H7 (cell line): ENCODE results near the gene CCDC154. TPM values are rescaled to one million over a fixed set of nuclear protein-coding genes. Genes with fewer than 3 reads are reported as not detected.

ENCODE experiments used
- DNase-seq: peaks from one replicate; pipeline ENCODE4 v3.0.0; 2012
- H3K27me3 ChIP-seq: 2 replicates; pipeline ENCODE4 v1.6.0; 2011; ENCODE audit warnings: mild to moderate bottlenecking, low read length; ENCODE audit not compliant: control insufficient read depth, insufficient read depth
- H3K36me3 ChIP-seq: replicated peaks from 2 replicates; pipeline ENCODE4 v1.5.1; 2011; ENCODE audit warnings: low read length; ENCODE audit not compliant: control insufficient read depth, insufficient read depth
- H3K4me3 ChIP-seq: 2 replicates; pipeline ENCODE4 v1.5.1; 2011; ENCODE audit warnings: low read depth, mild to moderate bottlenecking, control low read depth, low read length, moderate library complexity; ENCODE audit not compliant: insufficient read depth
- total RNA-seq: library from RNA; depleted of rRNA; stranded (reverse); fragments of >200 nt; shearing (Covaris generic); gene quantifications from 2 replicates; pipeline ENCODE4 v1.2.3, GENCODE V29; 2014; rRNA removed

Gene CCDC154, protein sequence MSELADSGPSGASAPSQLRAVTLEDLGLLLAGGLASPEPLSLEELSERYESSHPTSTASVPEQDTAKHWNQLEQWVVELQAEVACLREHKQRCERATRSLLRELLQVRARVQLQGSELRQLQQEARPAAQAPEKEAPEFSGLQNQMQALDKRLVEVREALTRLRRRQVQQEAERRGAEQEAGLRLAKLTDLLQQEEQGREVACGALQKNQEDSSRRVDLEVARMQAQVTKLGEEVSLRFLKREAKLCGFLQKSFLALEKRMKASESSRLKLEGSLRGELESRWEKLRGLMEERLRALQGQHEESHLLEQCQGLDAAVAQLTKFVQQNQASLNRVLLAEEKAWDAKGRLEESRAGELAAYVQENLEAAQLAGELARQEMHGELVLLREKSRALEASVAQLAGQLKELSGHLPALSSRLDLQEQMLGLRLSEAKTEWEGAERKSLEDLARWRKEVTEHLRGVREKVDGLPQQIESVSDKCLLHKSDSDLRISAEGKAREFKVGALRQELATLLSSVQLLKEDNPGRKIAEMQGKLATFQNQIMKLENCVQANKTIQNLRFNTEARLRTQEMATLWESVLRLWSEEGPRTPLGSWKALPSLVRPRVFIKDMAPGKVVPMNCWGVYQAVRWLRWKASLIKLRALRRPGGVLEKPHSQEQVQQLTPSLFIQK
- 0.11 TPM in 1 of 2 replicates, not detected in the other for total RNA-seq

DNA sequence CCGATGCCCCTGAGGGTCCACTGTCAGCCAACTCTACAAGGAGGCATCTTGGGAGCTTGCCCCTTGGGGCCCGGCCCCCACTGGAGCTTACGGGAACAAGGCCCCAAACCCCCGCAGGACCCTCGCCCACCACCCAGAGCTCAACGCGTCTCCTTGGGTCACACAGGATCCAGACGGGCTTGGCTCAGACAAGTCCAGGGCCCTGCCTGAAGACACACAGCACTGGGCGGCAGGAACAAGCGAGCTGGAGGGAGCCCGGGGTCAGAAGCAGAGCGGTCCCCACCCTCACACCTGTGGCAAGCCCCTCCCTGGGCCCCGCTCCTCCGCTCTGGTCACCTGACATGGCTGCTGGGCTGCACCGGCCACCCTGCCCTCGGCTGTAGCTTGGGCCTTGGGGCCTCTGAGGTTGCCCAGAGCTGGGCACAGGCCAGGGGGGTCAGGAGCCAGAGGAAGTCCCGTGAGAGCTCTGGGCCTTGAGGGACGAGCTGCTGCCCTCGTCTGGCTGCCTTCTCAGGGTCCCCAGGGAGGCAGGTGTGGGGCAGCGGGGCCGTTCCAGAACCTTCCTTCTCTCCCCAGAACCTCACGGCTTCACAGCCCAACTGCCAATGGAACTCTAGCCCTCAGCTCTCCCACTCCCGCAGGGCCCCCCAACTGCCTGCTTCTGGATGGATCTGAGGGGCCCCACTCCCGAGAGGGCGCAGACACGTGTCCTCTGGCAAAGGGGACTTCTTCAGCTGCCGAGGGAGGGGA, at the start of gene CCDC154:
Gene CCDC154 (minus strand): TSS at position 577 of the 750 bp plus-strand sequence. CDS start 234 bp downstream, at position 343.
- DNase-seq = peak; percentile 79
- no peaks in the 10 kb centered on the region for H3K27me3 ChIP-seq
- no peak within 1 kb of the TSS for H3K4me3 ChIP-seq
- H3K36me3 ChIP-seq = no peaks in the 10 kb centered on the region; the same call in 1 of the 2 replicates

DNA sequence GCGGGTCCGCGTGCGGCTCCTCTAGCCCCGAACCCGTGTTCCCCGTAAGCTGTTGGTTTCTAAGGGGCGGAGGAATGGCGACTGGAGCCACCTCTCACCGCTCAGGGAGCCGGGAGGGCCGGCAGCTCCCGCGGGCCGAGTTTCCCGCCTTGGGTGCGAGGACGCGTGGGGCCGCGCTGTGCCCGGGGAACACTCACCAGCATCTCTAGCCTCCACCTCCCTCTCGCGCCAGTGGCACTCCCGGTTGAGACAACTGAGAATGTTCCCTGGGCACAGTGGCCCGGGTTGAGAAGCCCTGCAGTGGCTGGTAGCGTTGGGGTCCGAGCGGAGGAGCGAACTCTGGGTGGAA, 49.4 kb upstream of the CCDC154 start:
- no peaks in the 10 kb centered on the region for H3K27me3 ChIP-seq
- DNase-seq = no peak
- H3K4me3 ChIP-seq = peak overlapping the region; percentile 82

DNA sequence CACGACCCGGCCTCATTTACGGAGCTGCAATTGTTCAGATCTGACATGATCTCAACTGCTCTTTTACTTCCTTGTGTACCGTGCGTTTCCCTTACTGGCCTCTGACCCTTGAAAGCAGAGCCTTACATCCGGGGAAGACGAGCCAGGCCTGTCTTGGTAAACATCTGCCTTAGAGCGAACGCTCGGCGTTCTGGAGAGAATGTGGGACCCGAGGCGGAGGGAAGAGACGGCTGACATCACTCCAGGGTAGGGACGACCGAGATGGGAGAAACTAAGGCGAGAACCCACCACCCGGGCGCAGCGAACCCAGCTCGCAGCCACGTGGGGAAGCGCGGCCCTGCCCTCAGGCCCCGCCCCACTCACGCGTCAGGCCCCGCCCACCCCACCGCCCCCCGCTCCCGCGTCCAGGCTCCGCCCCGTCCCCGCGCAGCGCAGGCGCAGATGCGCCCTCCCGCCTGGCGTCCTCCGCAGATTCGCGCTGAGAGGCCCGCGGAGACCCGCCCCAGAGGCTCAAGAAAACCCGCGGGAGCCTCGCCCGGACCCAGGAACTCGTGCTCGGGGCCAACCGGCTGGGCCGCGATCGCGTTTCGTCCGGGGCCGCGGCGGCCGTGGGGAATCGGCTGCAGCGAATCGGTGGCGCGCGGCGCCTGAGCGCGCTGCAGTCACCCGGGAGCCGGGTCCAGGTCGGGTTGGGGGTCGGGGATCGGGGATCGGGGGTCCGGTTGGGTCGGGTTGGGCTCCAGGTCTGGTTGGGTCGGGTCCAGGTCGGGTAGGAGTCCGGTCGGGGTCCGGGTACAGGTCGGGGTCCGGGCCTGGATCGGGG, 48.8 kb upstream of the CCDC154 start, which contains the start of gene TELO2:
Gene TELO2 (plus strand): TSS at position 438 of the 823 bp plus-strand sequence. CDS start 922 bp downstream, outside the sequence.
- H3K27me3 ChIP-seq = no peaks in the 10 kb centered on the region
- peak within 1 kb of the TSS; percentile 82 for H3K4me3 ChIP-seq
- peaks cover 11% of the 10 kb centered on the region for H3K36me3 ChIP-seq
- DNase-seq = peak; percentile 100

More for the DNA sequence above, 49.4 kb upstream of the CCDC154 start:
- peaks cover 11% of the 10 kb centered on the region for H3K36me3 ChIP-seq

DNA sequence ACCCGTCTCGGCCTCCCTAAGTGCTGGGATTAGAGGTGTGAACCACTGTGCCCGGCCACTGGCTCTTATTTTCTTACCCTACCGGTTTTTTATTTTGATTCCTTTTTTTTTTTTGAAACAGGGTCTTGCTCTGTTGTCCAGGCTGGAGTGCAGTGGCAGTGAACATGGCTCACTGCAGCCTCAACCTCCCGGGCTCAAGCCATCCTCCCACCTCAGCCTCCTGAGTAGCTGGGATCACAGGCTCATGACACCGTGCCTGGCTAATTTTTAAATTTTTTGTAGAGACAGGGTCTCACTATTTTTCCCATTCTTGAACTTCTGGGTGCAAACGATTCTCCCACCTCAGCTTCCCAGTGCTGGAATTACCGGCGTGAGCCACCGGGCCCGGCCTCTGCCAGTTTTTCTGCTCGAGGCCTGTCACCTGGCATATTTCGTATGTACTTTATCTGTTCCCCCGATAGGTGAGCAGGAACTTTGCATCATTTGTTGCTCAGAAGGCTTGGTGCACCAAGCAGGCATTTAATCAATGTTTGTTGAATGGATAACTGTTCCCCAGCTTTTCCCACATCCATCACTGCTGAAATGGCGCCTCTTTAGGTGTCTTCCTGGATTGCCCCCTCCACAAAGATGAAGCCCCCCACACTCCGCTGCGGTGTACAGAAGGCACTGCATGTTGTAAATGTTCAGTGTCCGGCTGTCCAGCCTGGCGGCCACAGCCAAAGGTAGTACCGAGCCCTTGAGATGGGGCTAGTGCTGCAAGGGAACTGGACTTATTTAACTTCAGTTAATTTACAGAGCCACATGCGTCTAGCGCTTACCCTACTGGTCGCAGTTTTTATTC, 47.9 kb upstream of the CCDC154 start:
- peak overlapping the region; percentile 82 for H3K4me3 ChIP-seq
- no peak for DNase-seq

DNA sequence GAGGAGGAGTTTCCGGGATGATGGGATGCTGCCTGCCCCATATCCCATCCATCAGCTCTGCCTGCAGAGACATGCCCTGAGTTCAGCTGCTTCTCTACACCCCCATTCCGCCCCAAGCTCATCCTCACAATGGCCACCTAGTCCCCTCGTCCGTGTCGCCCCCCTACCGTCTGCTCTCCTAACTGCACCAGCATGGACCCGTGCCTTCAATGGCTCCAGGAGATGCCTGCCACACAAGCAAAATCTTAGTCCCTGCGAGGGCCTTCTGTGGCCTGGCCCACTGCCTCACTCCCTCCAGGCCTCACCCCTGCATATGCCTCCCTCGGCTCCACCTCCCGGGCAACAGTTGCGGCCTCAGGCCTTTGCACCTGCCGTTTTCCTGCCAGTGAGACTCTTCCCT, 47.0 kb upstream of the CCDC154 start:
- Histone ChIP-seq H3K27me3 (no peaks in the 10 kb centered on the region), H3K36me3 (peaks cover 11% of the 10 kb centered on the region), H3K4me3 (no peak overlapping the region)
- no peak for DNase-seq

More for the DNA sequence above, 47.9 kb upstream of the CCDC154 start:
- Histone ChIP-seq H3K36me3 (peaks cover 11% of the 10 kb centered on the region), H3K27me3 (no peaks in the 10 kb centered on the region)

DNA sequence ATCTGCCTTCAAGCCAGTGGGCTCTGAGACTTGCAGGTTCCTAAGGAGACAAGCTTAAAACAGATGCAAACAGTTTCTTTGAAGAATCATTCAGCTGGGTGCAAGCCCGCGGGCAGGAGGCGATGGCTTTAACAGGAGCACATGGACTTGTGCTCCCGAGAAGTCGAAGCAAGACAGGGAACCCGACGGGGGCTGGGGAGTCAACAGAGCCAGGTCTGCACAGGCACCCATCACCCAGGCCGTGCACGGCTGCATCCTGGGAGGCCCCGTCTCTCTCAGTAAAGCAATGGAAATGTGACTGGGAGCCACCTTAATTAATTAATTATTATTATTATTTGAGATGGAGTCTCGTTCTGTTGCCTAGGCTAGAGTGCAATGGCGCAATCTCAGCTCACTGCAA, 44.7 kb upstream of the CCDC154 start:
- no peaks in the 10 kb centered on the region for H3K36me3 ChIP-seq
- DNase-seq = no peak
- no peaks in the 10 kb centered on the region for H3K27me3 ChIP-seq
- H3K4me3 ChIP-seq = no peak overlapping the region

DNA sequence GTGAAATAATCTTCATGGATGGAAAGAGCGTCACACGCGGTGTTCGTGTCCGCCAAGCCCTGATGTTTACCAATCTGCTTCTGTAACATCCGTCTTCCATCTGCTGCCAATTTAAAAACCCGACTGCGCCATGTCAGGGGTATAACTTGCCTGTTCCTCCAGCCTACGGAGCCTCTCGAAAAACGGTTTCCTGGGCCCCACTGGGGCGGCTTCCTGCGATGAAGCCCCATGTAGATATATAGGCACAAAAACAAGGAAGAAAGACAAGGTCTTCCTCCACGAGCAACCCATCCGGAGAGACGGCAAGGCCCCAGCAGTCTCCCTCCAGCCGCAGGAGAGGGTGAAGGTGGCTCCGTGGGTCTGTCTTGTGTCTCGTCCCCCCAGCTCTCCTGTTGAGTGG, 44.3 kb upstream of the CCDC154 start, which contains the start of gene PTX4:
Gene PTX4 (minus strand): TSS at position 326 of the 400 bp plus-strand sequence. CDS start 35 bp downstream, at position 291.
- Histone ChIP-seq H3K36me3 (no peaks in the 10 kb centered on the region), H3K27me3 (no peaks in the 10 kb centered on the region), H3K4me3 (no peak within 1 kb of the TSS)
- DNase-seq = no peak

DNA sequence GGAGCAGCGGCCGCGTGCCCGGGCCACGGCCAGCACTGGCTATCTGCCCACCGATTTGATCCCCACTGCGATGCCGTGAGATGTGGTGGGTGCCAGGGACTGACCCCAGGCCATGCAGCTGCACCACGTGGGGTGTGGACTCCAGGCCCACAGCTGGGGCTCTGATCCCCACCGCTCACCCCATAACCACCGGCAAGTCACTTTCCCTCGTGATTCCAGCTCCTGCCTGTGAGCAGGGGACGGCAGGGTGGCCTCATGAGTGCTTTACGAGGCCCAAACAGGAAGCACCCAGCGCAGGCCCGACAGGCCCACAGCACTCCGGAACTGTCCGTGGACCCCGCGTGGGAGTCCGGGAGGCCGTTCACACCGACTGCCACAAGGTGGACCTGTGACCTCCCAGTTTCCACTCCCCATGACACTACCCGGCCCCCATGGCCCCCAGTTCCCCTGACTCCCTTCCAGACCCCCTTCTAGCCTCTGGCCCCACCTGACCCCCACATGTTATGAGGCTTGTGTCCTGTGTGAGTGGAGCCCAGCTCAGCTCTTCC, 43.8 kb upstream of the CCDC154 start:
- H3K4me3 ChIP-seq = no peak overlapping the region

DNA sequence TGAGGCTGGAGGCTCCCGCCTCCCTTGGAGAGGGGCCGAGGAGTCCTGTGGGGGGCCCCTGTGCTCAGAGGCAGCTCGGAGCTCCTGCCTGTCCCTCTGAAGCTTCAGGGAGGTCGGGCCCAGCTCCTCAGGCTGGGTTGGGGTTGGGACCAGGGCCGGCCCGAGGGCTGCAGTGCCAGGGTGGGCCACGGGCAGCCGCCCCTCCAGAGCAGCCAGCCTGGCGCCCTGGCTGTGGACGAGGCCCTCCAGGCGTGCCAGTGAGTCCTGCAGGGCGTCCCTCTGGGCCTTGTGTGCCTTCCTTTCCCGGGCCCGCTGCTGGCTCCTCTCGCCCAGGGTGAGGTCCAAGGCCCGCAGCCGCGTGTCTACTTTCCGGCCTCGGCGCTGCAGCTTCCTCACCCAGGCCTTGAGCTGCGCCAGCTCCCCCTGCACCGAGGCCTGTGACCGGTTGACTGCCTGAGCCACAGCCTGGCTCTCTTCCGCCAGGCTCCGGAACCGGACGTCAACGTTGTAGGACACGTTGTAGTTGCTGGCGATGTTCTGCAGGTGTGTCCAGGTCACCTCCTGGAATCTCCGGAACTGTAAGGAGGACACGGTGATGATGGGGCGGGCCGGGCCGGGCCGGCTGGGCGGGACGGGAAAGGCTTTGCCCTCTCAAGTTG, 43.2 kb upstream of the CCDC154 start:
- no peak overlapping the region for H3K4me3 ChIP-seq
- H3K27me3 ChIP-seq = no peaks in the 10 kb centered on the region
- no peaks in the 10 kb centered on the region for H3K36me3 ChIP-seq
- no peak for DNase-seq

More for the DNA sequence above, 43.8 kb upstream of the CCDC154 start:
- Histone ChIP-seq H3K27me3 (no peaks in the 10 kb centered on the region), H3K36me3 (no peaks in the 10 kb centered on the region)
- no peak for DNase-seq

DNA sequence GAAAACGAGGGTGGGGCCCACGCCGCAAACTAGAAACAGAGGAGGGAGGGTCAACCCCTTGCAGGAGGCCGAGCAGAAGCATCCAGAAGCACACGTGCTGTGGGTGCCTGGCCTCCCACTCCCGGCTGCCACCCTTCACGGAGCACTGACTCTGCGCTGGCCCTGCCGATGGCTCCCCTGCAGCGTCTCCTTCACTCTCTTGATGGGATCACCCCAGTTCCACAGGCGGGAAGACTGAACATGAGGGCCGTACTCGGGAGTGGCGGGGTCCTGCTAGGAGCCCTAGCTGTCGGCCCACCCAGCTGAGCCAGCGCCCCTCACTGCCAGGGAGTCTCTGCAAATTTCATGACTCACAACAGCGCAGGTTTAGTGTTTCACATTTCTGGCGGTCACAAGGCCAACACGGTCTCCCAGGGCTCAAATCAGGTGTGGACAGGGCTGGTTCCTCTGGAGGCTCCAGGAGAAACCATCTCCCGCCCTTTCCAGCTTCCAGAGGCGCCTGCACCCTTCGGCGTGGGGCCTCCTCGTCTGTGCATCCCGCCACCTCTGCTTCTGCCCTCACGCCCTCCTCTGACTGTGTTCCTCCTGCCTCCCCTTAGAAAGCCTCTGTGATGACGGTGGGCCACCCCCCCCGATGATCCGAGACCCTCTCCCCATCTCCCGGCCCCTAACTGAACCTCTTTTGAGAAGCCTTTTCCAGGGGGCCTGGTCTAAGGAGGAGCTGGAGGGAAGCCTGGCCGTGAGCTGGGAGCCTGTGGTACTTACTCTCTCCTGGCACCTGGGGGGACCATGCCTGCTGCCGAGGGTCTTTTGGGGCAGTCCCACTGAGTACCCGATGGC, 42.4 kb upstream of the CCDC154 start:
- Histone ChIP-seq H3K4me3 (no peak overlapping the region), H3K36me3 (no peaks in the 10 kb centered on the region), H3K27me3 (no peaks in the 10 kb centered on the region)
- no peak for DNase-seq

DNA sequence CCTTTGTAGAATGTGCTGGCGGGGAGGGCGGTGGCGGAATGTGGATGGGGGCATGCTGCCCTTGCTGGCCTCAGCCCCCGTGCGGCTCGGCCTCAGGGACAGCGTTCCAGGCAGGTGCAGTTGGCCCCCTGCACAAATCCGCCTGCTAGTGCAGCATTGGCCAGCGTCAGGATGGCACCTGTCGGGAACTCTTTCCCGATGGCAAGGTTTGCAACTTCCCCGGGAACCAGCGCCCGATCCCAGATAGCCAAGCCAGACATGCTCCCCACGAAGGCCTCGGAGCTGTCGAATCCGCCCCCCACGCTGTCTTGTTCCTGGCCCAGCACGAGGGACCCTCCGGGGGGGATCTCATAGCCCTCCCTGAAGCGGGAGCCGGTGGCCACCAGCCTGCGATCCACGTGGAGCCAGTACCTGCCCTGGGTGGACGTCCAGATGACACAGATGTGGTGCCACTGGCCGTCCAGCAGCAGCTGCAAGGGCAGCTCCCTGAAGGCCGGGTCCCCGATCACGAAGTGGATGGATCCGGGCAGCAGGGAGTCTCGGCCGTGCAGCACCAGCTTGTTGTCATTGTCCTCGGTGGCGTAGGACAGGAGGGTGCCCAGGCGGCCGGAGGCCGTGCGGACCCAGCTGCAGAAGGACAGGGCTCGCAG, 41.6 kb upstream of the CCDC154 start:
- Histone ChIP-seq H3K36me3 (no peaks in the 10 kb centered on the region), H3K4me3 (no peak overlapping the region), H3K27me3 (no peaks in the 10 kb centered on the region)
- DNase-seq = no peak
